Measurements from ENCODE around the gene UBE2V1.

The UBE2V1 gene

GRCh38 chr20:50053362-50054230, 59.4 kb downstream of the UBE2V1 start:
- H3K4me3 ChIP-seq (ENCODE audit: low read depth, low read length): no peak overlapping the region
- no peak for DNase-seq (ENCODE audit: low read depth)

GRCh38 chr20:50052550-50053361, 60.2 kb downstream of the UBE2V1 start:
- H3K4me3 ChIP-seq (ENCODE audit: low read depth, low read length): no peak overlapping the region

DNA sequence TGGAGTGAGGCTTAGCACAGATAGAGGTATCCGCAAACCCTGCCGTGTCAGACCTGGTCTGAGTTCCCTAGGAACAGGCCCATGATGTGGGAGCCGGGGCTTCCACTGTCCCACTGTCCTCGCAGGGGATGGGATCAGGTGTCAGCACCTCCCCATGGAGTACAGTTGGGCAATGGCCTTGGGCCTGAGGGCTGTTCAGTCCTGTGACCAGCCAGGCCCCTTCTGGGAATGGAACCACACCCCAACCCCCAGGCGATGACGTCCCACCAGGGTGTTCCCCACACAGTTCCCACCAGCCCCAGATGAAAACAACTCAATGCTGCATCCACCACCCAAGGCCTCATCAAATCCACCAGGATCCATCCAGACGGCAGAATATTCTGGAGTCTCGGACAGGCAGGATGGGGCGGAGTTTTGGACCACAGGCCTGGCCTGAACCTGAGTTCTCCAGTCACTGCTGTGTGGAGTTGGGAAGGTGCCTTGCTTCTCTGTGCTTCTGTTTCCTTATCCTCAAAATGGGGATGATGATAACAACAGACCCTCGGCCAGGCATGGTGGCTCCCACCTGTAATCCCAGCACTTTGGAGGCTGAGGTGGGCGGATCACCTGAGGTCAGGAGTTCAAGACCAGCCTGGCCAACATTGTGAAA, 62.2 kb downstream of the UBE2V1 start:
- H3K4me3 ChIP-seq (ENCODE audit: low read depth, low read length): no peak overlapping the region
- DNase-seq (ENCODE audit: low read depth): no peak

More at GRCh38 chr20:50052550-50053361, 60.2 kb downstream of the UBE2V1 start:
- DNase-seq (ENCODE audit: low read depth): no peak

DNA sequence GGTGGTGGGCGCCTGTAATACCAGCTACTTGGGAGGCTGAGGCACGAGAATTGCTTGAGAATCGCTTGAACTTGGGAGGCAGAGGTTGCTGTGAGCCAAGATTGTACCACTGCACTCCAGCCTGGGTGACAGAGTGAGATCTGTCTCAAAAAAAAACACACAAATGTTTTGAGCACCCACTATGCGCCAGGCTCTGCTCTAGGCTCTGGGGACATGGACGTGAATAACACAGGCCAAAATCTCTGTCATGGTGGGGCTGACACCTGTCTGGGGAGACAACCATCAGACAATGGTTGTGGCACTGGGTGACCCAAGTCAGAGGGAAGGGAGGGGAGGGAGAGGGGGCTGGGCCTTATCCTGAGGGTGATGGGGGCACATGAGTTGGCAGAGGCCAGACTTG, 62.7 kb downstream of the UBE2V1 start:
- no peak overlapping the region for H3K4me3 ChIP-seq (ENCODE audit: low read depth, low read length)
- DNase-seq (ENCODE audit: low read depth): no peak

GRCh38 chr20:50049442-50050026, 63.4 kb downstream of the UBE2V1 start:
- DNase-seq (ENCODE audit: low read depth): no peak
- no peak overlapping the region for H3K4me3 ChIP-seq (ENCODE audit: low read depth, low read length)

- H3K4me3 ChIP-seq (ENCODE audit: low read depth, low read length): no peak overlapping the region
- DNase-seq (ENCODE audit: low read depth): no peak
Measured at GRCh38 chr20:50048420-50049166, 64.4 kb downstream of the UBE2V1 start.

GRCh38 chr20:50044353-50044960, 68.5 kb downstream of the UBE2V1 start:
- no peak for DNase-seq (ENCODE audit: low read depth)

GRCh38 chr20:50043573-50044352, 69.2 kb downstream of the UBE2V1 start:
- DNase-seq (ENCODE audit: low read depth): no peak
- H3K4me3 ChIP-seq (ENCODE audit: low read depth, low read length): no peak overlapping the region

More at GRCh38 chr20:50044353-50044960, 68.5 kb downstream of the UBE2V1 start:
- H3K4me3 ChIP-seq (ENCODE audit: low read depth, low read length): no peak overlapping the region

DNA sequence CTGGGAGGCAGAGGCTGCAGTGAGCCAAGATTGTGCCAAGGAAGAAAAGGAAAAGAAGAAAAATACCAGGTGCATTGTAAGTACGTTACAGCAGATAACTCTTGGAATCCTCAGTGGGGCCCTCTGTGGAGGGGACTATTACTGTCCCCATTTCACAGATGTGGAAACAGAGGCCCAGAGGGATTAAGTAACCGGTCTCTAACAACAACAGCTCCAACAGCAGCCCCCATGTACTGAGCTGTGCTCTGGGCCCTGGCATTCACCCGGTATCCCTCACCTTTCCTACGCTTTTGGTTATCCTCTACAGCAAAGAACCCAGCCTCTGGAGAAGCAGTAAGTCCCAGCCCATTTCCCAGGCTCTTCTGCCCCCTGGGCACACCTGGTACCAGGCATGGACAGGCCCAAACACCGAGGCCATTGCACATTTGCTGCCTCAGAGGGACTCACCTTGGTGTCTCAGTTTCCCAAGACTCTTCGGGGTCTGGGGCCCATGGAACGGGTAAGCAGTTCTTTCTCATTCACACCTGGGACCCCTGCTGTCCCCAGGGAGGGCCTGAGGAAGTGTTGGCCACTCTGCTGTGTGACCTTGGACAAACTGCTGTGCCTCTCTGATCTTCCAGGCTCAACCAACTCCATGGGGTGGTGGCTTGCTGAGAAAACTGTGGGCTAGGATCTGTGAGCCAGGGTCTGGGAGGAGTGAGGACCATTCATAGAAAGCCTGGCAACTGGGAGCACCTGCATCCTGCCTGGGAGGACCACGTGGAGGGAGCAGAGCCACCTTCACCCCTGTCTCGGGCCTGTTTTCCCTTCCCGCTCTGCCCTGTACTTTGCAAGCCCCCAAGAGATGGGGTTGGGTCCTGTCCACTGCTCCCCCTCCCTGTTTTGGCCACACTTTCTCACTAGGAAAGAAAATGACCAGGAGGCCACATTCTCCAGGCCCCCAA, 70.3 kb downstream of the UBE2V1 start:
- DNase-seq (ENCODE audit: low read depth): no peak
- H3K4me3 ChIP-seq (ENCODE audit: low read depth, low read length): no peak overlapping the region

GRCh38 chr20:50041246-50041873, 71.6 kb downstream of the UBE2V1 start:
- no peak for DNase-seq (ENCODE audit: low read depth)
- H3K4me3 ChIP-seq (ENCODE audit: low read depth, low read length): no peak overlapping the region

DNA sequence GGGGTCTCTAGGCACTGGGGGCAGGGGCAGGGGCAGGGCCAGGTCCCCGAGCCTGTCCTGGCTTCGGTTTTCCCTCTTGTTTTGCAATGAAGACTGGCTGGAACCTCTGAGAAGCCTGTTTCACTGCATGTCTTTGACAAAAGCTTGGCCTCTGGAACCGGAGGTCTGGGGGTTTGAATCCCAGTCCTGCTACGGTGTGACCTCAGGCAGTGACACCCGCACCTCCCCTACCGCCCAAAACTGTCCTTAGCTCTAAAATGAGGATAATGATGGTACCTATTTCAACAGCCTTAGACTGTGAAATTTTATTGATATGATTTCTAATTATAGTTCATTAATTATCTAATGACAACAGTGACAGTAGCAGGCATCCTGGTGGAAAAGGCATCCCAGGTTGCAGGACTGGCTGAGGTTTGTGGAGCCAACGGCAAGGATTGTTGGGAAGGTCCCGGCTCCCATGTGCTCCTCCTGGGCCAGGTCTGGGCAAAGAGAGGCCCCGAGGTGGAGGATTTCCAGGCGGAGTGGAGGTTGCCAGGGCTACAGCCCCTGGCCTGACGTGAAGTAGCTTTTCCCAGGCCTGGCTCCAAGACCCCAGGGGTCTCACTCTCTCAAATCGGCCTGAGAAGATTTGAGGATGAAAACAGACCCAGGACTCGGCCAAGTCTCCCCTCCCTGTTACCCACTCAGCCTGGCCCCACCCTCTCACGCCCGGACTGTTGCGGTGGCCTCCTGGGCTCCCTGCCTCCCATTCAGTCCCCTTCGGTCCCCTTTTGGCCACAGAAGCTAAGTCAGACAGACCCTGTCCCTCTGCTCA, 72.3 kb downstream of the UBE2V1 start:
- H3K4me3 ChIP-seq (ENCODE audit: low read depth, low read length): no peak overlapping the region
- no peak for DNase-seq (ENCODE audit: low read depth)

DNA sequence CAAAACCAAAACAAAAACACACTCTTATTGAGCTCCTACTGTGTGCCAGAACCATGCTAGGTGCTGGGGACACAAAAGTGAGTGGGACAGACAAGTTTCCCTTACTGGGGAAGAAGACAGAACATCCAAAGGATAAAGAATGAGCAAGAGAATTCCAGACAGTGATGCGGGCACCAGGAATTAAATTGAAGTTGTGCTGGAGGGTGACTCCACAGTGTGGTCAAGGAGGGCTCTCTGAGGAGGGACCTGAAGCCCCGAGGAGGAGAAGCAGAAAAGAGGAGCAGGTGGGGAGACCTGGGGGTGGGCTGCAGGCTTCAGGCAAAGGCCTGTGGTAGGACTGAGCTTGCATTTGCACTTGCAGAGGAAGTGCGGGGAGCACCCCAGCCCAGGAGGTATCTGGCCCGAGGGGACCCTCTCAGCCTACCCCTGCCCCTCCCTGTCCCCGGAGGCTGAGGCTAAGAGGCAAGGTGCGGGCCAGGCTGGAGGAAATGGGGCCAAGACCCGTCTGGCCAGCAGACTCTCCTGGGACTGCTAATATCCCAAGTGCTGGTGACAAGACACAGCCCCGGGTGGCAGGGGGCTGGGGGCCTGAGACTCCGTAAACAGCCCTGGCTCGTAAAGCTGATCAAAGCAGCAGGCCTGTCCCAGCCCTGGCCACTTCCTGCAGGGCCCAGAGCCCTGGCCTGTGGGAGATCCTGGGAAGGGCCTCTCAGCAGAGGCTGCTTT, 73.1 kb downstream of the UBE2V1 start:
- no peak overlapping the region for H3K4me3 ChIP-seq (ENCODE audit: low read depth, low read length)
- no peak for DNase-seq (ENCODE audit: low read depth)

DNA sequence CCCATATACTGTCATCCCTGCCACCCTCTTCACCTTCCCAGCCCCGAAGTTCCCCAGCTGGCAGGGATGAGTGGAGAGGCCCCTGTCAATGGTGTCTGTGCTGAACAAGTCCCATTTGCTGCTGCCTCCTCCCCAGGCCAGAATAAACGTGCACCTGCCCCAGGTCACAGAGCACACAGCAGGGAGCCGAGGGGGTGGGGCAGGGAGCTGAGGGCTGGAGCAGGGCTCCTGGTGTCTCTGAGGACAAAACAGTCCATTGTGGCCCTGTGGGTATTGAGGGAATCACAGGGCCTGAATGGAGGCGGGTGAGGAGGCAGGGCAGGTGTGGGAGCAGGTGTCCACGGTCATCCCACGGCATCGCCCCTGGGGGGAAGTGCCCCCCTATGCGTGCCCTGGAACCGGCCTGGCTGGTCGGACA, 74.4 kb downstream of the UBE2V1 start:
- no peak for DNase-seq (ENCODE audit: low read depth)
- H3K4me3 ChIP-seq (ENCODE audit: low read depth, low read length): no peak overlapping the region

DNA sequence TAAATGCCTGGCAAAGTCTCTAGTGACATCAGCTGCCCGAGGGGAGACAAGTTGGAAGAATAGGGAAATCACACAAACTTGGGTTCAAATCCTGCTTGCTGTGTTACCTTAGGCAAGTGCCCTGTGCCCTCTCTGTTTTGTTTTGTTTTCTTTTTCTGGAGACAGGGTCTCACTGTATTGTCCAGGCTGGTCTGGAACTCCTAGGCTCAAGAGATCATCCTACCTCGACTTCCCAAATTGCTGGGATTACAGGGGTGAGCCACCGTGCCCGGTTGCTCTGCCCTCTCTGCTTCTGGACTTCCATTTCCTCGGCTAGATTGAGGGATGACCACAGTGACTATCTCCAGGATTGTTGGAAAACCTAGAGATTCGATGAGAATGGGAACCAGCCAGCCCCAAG, 74.8 kb downstream of the UBE2V1 start:
- no peak overlapping the region for H3K4me3 ChIP-seq (ENCODE audit: low read depth, low read length)
- DNase-seq (ENCODE audit: low read depth): no peak

- no peak for DNase-seq (ENCODE audit: low read depth)
- no peak overlapping the region for H3K4me3 ChIP-seq (ENCODE audit: low read depth, low read length)
Measured at GRCh38 chr20:50037575-50037974, 75.4 kb downstream of the UBE2V1 start.

Measured in skeletal muscle cell (primary cell).